GM12875 (cell line): ENCODE data around the gene LCN10.

Experiments used
- H3K4me3 ChIP-seq: one replicate; pipeline ENCODE4 v1.5.1; 2011; ENCODE audit warnings: low read depth, low read length, control low read depth
- TF ChIP-seq, protein P1 (sequence below): IDR thresholded peaks from 2 replicates; pipeline ENCODE4 v1.5.1; 2011; ENCODE audit warnings: low read depth, mild to moderate bottlenecking, control low read depth, inconsistent platforms, low read length, moderate library complexity, borderline replicate concordance; ENCODE audit not compliant: insufficient read depth

The LCN10 gene

DNA sequence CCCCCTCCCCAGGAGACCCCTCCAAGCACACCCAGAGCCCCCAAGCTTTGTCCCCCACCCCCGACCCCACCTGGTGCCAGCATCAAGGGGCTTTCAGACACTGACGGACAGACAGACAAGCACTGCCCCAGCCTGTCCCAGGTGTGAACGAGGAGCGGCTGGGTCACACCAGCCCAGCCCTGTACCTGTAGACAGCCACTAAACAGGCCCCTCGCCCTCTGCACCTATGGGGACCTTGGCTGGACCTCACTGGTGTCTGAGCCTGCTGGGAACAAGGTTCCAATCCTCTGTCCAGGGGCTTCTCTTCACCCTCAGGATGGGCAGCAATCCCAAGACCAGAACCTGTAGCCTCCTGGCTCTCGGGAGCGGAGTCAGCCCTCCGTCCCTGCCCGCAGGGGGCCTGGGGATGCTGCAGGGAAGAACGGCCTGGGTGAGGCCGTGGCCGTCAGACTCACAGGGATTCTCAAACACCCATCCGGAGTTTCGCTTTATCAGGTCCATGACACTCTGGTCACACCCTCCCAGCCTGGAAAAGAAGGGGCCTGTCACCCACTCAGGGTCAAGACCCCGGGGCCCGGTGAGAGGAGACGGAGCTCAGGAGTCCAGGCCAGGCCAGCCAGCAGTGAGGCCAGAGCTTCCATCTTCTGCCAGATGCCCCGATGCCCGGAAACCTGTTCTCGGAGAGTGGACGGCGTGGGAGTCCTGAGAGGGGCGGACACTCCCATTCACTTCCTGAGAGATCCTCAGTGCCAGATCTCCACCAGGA lies 2.8 kb upstream of the LCN10 start:
- no peak overlapping the region for H3K4me3 ChIP-seq

DNA sequence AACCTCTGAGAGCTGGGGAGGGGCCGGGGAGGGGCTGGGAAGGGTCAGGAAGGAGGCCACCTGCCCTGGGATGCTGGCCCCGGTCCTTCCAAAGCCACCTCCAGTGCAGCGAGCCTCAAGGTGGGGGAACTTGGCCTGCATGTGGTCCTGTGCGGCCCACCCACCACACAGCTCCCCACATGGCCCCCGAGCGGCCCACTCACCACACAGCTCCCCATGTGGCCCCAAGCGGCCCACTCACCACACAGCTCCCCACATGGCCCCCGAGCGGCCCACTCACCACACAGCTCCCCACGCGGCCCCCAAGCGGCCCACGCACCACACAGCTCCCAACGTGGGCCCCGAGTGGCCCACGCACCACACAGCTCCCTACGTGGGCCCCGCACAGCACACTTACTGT lies 2.0 kb upstream of the LCN10 start:
- H3K4me3 ChIP-seq, result no peak overlapping the region
- TF ChIP-seq, protein P1, sequence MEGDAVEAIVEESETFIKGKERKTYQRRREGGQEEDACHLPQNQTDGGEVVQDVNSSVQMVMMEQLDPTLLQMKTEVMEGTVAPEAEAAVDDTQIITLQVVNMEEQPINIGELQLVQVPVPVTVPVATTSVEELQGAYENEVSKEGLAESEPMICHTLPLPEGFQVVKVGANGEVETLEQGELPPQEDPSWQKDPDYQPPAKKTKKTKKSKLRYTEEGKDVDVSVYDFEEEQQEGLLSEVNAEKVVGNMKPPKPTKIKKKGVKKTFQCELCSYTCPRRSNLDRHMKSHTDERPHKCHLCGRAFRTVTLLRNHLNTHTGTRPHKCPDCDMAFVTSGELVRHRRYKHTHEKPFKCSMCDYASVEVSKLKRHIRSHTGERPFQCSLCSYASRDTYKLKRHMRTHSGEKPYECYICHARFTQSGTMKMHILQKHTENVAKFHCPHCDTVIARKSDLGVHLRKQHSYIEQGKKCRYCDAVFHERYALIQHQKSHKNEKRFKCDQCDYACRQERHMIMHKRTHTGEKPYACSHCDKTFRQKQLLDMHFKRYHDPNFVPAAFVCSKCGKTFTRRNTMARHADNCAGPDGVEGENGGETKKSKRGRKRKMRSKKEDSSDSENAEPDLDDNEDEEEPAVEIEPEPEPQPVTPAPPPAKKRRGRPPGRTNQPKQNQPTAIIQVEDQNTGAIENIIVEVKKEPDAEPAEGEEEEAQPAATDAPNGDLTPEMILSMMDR, result no peak

More for the DNA sequence above, 2.8 kb upstream of the LCN10 start:
- TF ChIP-seq, protein P1, result no peak

- H3K4me3 ChIP-seq, result no peak overlapping the region
- TF ChIP-seq, protein P1, result no peak
These were observed 985 bp upstream of the LCN10 start for GRCh38 chr9:136743639-136744211.

DNA sequence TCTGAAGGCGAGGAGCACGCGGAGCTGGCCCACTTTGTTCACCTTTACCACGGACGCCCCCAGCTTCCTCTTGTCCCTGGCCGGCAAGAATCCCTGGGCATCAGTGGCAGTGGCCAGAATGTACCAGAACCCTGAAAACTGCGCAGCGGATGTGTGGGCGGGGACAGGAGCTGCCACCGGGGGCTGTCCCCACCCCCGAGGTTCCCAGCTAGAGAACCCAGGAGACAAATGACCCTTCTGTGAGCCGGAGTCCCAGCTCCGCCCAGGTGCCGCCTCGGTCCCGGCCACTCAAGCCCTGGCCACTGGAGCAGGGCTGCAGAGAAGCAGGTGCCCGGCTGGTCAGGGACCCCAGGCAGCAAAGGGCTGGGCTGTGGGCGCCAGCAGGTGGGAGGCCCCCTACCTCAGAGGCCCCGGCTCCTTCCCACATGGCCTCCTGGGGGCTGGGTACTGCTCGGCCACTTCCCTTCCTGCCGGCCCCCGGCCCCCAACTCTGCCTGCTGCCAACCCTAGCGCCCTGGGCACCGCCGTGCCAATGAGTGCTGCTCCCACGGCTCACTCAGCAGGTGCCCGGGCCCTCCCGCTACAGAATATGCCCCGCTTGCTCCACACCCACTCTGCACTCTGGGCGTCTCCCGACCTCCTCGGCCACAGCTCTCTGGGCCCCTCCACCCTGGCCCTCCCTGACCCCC lies 713 bp downstream of the LCN10 start:
- no peak overlapping the region for H3K4me3 ChIP-seq
- TF ChIP-seq, protein P1, result no peak

- TF ChIP-seq, protein P1, result no peak
- no peak overlapping the region for H3K4me3 ChIP-seq
These were observed 1.5 kb downstream of the LCN10 start for GRCh38 chr9:136740971-136741882.

DNA sequence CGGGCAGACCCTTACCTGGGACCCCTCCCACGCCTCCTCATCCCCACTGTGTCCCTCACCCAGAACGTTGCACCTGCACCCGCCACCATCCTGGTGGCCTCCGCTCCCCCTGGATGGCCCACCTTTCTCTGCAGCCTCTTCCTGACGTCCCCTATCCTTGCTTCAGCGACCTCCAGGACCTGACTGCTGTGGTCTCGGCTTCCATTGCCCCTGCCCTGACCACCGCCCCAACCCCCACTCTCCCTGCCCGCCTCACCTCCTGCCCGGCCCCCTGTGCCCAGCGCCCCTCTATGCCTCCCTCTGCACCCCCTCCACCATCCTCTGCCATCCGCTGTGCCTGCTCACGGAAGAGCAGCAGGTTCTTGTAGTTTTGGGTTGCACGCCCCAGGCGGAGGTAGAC lies 2.2 kb downstream of the LCN10 start:
- TF ChIP-seq, protein P1, result no peak
- H3K4me3 ChIP-seq, result no peak overlapping the region
